GM11168 (cell line): ENCODE data around the gene ARHGAP15.

Experiments
- in situ Hi-C: fragments of 300-500 bp; cut with MboI; formaldehyde crosslinking; loops from one replicate; pipeline ENCODE4 v1.12.0; 2022; ENCODE audit warnings: low sequenced_read_pairs; ENCODE audit not compliant: unreplicated experiment

Gene ARHGAP15

DNA sequence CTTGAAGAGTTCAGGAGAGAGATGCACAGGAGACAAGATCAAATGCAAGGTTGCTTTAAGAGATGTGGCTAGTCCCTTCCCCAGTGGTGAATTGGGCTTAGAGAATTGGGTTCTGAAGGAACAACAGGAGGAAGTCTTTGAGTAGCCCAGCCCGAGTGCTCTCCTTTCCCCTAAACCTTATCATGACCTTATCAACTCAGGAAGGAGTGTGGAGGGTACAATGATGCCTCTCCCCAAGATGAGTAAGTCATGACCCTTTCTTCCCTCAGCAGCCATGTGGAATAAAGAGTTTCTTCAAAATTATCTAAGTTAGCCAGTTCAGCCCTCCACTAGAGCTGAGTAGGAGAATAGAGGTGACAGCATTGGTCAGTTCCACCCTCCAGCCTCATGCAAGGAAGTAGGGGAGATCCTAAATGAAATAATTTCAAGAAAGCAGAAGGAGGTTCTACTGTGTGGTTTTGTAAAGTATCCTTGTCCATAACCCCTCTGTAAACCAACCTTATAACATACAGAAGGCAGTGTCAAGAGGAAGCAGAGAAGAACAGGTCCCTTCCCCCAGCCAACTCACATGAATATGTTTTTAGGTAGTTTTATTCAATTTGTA, 88.4 kb downstream of the ARHGAP15 start:
- in situ Hi-C loops: no loop called here

DNA sequence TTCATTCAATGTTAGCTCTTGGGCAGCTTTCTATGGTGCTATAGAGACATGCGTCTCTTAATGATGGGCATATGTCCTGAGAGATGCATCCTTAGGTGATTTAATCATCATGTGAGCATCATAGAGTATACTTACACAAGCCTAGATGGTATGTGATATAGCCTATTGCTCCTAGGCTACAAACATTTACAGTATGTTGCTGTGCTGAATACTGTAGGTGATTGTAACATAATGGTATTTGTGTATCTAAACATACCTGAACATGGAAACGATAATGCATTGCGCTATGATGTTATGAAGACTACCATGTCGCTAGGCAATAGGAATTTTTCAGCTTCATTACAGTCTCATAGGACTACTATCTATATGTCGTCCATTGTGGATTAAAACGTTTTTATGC, 89.4 kb downstream of the ARHGAP15 start:
- in situ Hi-C loops: no loop called here

DNA sequence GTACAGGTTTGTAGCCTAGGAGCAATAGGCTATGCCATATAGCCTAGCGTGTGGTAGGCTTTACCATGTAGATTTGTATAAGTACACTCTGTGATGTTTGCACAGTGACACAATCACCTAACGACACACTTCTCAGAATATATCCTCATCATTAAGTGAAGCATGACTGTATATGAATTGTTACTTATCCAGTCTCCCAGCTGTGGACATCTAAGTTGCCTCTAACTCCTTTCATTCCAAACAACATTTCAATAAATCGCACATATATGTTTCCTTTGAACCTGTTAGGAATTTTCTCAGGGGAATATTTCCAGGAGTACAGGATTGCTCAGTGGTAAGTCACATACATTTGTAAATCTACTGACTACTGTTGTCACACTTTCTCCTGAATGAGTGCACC, 90.0 kb downstream of the ARHGAP15 start:
- in situ Hi-C loops: no loop called here

DNA sequence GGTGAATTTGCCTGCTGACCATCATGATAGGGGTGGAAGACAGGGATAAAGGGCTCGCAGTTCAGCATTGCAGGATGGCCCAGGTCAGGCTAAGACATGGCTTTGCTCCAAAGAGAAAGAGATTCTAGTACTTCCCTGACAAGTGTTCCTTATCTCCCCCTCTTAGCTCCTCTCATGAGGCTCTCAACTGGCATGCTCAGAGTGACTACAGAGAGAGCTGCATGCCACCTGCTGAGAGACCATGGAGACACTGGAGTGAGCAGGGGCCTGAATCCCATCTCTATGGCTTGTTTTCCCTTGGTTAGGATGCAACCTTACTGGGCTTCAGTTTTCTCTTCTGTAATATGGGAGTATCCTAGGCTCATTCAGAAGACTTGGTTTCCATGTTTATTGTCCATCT, 94.3 kb downstream of the ARHGAP15 start:
- in situ Hi-C loops: loop anchor here (10.0 kb wide), 1 partner anchor 119 kb away; no protein-coding TSS in a partner anchor

DNA sequence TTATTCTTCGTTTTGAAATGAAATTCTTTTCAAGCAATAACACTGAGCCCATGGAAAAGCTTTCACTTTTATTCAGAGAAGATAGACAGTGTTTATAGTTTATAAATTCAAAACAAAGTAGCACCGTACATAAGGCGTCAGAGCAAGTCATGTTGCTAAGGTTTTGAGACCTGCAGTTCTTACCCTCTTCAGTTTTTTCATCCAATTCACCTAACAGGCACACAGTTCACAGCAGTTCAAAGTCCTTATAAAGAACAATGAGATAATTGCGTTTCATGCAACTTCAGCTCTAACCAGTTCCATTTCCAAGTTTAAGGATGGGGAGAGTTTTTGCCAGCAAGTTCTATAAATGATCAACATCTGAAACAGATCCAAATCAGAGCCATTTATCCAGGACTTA, 96.7 kb downstream of the ARHGAP15 start:
- in situ Hi-C loops: loop anchor here (10.0 kb wide), 1 partner anchor 121 kb away; no protein-coding TSS in a partner anchor

DNA sequence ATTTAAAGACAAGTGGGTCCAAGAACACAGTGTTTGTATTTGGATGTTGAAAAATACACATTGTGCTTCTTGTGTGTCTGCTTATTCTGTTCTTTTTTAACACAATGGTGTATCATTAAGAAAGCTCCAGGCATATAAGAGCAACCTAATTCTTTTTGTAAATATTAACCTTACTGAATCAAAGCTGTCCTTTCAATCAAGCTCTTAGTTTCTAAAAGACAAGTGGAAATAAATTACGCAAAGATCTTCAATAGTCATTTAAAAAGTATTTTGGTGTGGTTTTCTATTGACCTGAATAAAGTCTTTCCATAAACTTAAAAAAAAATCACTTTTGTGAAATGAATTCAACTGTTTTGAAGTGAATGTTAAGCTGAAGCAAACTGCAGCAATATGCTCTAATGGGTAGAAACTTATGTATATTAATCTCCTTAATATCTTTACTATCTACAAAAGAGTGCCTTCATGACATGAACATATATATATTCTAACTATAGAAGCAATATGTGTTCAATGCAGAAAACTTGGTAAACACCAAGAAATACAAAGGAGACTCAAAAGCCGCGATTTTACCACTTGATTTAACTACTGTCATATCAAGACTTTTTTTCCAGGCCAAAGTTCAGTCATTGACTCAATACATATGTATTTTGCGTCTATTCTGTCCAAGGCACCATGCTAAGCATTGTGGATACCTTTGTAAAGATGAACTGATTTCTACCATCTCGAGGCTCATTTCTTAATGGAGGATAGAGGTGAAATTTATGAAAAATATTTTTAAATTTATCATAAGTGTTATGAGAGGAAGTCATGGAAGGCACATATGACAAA, 97.7 kb downstream of the ARHGAP15 start:
- in situ Hi-C loops: loop anchor here (10.0 kb wide), 1 partner anchor 122 kb away; no protein-coding TSS in a partner anchor

- in situ Hi-C loops: loop anchor here (10.0 kb wide), 1 partner anchor 125 kb away; no protein-coding TSS in a partner anchor
These were observed 100.2 kb downstream of the ARHGAP15 start for GRCh38 chr2:143229411-143229810.

- in situ Hi-C loops: loop anchor here (10.0 kb wide), 1 partner anchor 125 kb away; no protein-coding TSS in a partner anchor
These were observed 100.7 kb downstream of the ARHGAP15 start for GRCh38 chr2:143229952-143230351.

DNA sequence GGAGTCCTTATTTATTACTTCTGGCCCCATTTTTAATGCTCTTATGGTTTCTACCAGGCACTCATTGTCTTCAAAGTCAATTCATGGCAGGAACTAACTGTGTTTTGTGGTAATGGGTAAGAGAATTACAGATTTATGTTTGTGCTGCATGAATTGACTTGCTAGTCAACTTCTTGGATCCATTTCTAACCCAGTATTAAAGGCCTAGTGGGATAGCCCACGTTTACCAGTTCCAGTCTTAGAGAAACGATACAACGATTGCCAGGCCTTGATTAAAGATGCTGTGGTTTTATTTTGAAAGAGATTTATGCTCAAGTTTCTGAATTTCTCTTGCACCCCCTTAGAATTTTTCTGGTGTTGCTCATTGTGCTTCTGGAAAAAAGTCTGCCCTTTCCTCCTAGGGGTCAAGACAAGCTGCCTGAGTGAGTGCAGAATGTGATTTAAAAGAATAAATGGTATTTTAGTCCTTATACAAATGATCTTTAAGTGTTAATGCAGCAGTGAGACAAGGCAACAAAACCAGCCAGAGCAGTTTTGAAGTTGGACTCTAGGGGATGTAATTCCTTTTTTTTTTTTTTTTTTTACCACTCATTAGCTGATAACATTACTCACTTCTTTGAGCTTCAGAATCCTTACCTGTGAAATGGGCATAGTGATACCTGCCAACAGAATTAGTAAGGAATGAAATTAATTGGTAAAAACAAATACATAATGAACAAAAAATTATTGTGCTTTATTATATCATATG, 101.5 kb downstream of the ARHGAP15 start:
- in situ Hi-C loops: no loop called here

GRCh38 chr2:143231254-143231645, 102.0 kb downstream of the ARHGAP15 start:
- in situ Hi-C loops: no loop called here

- in situ Hi-C loops: no loop called here
These were observed 108.0 kb downstream of the ARHGAP15 start for GRCh38 chr2:143237146-143237777.

DNA sequence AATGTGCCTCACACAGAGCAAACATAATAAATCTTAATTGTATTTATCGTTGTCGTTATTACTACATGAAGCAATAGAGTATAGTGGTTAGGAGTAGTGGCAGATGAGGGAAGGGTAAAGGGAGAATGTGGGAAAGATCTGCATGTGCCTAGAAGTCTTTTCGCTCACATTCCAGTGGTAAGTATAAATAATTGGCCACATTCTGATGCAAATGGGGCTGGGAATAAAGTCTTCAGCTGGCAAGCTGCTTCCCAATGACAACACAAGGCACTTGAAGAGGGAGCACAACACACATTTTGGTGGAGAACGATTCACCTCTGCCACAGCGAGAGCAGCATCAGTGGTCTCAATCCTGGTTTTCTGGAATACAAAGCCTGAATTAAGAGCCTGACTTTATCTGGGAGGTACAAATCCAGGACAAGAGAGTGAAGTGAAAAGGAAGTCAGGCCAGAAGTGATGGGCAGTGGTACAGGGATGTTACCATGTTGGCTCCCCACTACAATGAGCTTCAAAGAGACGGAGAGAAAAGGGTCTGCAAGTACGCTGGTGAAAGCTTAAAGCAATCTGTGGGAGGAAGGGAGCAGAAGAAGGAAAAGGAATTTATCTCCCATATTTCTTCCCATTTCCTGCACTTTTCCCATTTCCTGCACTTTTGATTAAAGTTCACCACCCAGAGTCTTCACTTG, 112.3 kb downstream of the ARHGAP15 start:
- in situ Hi-C loops: no loop called here

DNA sequence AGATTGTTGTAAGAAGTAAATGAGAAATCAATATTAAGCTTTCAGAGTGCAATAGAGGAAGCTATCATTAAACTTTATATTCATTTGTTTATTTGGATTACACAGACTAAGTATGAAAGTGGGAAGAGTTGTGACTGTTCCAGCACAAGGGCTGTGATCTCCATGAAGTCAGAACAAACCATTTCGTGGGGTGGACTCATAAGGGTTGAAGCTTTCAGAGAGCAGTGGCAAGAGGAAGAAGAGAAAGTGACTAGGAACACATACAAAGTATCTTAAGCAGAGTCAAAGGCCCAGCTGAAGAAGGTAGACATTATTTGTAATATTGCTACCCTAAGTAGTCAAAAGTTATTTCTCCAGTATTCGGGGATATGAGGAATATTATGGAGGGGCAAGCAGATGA, 117.0 kb downstream of the ARHGAP15 start:
- in situ Hi-C loops: no loop called here

DNA sequence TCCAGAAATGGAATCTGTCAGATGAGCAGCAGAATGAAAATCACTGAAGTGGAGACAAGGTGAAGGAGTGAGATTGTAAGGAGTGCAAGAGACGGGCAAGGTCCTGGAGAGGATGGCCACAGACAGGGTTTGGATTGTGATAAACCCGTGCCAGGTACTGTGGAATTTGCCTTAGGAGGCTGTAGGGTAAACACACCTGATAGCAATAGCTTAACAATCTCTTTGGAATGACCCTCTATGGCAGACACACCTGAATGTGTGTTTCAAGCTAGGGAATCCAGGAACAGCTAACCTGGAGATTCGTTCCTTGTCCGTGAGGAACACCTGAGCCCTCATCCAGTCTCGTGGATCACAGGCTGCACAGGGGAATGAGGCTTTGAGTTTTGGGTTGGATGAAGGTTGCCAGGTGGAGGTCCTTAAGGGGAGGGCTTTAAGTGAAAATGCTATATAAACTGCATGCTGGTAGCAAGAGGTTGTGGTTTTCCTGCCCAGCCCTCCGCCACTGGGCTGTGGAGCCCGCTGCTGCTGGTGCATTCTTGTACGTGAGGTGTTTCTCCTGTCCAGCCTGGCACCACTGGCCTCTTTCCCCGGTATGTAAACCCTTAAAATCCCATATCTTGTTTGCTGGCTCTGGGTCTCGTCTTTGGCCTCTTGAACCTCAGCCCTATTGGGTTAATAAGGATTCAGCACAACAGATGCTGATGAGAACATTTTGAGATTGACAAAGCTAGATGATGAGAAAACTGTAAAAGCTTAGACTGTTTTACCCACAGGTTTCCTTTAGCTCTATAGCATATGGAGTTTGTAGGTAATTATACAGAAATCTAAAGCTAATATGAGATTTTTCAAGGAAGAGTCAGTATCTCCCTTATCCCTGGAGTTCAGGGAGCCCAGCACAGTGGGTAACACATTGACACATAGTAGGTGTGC, 117.9 kb downstream of the ARHGAP15 start:
- in situ Hi-C loops: no loop called here

DNA sequence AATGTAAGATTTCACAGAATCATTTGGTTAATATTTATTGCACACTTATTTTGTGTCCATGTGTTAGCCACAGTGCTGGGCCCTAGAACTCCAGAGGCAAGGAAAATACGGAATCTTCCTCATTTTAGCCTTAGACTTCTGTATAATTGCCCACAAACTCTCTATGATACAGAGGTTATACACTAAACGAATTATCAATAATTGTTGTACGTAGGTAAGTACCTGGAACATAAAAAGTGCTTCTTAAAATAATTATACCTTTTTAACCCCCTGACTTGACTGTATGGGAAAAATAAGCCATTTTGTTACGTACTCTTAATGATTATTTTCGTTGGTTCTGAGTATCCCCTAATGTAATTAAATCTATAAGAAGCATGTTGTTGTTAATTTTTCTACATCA, 119.4 kb downstream of the ARHGAP15 start:
- in situ Hi-C loops: no loop called here

GRCh38 chr2:143251681-143252080, 122.5 kb downstream of the ARHGAP15 start:
- in situ Hi-C loops: loop anchor here (10.0 kb wide), 1 partner anchor 147 kb away; no protein-coding TSS in a partner anchor

- in situ Hi-C loops: loop anchor here (10.0 kb wide), 1 partner anchor 148 kb away; no protein-coding TSS in a partner anchor
These were observed 123.1 kb downstream of the ARHGAP15 start for GRCh38 chr2:143252138-143252907.

DNA sequence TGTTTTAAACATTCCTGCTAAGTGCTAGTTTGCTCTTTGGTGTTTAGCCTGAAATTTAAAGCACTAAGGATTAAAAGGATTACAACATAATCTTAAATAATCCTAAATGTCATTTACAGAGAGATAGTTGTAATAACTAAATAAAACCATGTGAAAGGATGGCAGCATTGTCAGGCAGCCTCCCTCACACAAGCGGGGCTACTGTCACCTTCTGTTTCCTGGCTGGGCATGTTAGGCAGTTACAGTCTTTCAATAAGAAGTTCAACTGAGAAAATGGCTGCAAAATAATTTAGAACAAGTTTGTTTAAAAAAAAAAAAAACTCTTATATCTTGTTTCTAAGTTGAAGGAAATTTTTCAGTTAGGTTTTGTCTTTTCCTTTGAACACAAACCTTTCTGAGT, 124.9 kb downstream of the ARHGAP15 start:
- in situ Hi-C loops: loop anchor here (10.0 kb wide), 1 partner anchor 149 kb away; no protein-coding TSS in a partner anchor
